Epithelial cell of proximal tubule (primary cell): ENCODE results near the gene DYRK2. TPM values are rescaled to one million over a fixed set of nuclear protein-coding genes. Genes with fewer than 3 reads are reported as not detected.
"Not testable (repeated sequence)": the region's sequence is repeated elsewhere in the genome, so short reads cannot be mapped to it uniquely, and the experiment has no call there.

Experiments used
- DNase-seq: peaks from one replicate; pipeline ENCODE4 v3.0.0-alpha.2; 2011; ENCODE audit warnings: low read depth
- H3K4me3 ChIP-seq: 2 replicates; pipeline ENCODE4 v1.5.1; 2011; ENCODE audit warnings: low read depth, mild to moderate bottlenecking, low read length
- CTCF ChIP-seq: conservative IDR thresholded peaks from 2 replicates; pipeline ENCODE4 v1.5.1; 2012; ENCODE audit warnings: low read depth, mild to moderate bottlenecking, low read length
- total RNA-seq: library from RNA; depleted of rRNA; stranded (reverse); fragments of >200 nt; gene quantifications from 2 replicates; pipeline ENCODE4 v1.2.3, GENCODE V29; 2015

The DYRK2 gene
- total RNA-seq, 1 donor from 2014 or later: 29.6 TPM

DNA sequence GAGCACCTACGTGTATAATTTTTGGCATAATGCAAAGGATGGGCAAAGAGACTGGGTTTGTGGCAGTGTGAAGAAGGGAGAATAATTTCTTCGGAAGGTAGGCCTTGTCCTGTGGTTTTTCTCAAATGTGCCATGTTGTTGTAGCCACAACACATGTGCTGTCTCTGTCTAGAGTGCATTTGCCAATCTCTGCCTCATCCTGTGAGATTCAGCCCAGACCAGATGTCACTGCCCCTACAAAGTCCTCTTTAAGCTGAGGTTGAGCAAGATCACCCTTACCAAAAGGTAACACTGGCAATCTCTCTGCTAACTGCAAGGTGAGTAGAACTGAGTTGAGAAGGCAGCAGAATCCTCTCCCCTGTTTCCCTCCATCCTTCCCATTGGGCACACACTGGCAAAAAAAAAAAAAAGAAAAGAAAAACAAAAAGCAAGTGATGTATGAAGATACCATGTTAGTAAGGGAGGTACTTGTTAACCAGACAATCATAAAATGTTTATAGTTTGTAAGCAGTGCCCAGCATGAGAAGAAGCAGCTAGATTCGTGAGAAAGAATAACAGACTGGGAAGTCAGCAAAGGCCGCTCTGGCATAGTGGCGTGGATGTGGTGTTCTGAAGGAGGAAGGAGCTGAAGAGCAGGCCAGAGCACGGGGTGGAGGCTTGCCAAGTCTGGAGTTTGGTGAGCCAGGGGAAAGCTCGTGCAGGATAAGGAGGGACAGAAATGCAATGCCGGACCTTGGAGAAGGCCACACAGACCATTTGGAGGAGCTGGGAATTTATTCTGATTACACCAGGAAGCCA is 18.9 kb downstream of the DYRK2 start:
- TF ChIP-seq CTCF: no peak
- no peak for DNase-seq
- H3K4me3 ChIP-seq: no peak overlapping the region

- no peak for DNase-seq
- no peak for TF ChIP-seq CTCF
- H3K4me3 ChIP-seq: no peak overlapping the region
Measured at GRCh38 chr12:67669217-67669933, 20.8 kb downstream of the DYRK2 start.

DNA sequence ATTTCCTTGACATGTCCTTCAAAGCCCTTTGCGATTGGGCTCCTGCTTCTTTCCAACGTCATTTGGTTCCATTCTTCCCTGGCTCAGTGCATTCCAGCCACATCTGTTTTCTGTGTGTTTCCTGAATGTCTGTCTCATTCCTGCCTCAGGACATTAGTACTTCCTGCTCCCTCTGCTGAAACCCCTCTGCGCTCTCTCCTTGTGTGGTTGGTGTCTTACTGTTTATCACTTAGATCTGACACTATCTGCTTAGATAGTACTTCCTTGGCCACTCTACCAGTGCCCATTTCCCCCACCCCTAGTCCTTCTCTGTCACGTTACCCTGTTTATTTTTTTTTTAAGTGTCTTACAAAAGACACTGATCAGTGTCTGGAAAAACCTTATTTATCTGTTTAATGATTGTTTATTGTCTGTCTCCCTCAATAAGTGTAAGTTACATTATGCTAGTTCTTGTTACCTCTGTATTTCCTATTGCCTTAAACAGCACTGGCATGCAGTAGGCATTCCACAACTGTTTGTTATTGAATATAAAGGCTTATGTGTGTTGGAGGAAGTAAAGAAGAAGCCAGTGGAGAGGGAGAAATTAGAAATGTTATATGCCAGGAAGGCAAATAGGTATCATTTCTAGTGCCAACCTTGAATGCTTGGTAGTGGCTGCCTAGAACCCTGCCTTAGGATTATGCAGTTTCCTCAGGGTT is 21.5 kb downstream of the DYRK2 start:
- TF ChIP-seq CTCF: no peak
- no peak for DNase-seq
- no peak overlapping the region for H3K4me3 ChIP-seq

GRCh38 chr12:67671419-67671818 is 22.9 kb downstream of the DYRK2 start:
- TF ChIP-seq CTCF: no peak
- no peak for DNase-seq
- H3K4me3 ChIP-seq: no peak overlapping the region

- no peak for TF ChIP-seq CTCF
- DNase-seq: no peak
- H3K4me3 ChIP-seq: no peak overlapping the region
Measured at GRCh38 chr12:67671892-67672291, 23.3 kb downstream of the DYRK2 start.

GRCh38 chr12:67672507-67672906 is 24.0 kb downstream of the DYRK2 start:
- not testable (repeated sequence) for DNase-seq

DNA sequence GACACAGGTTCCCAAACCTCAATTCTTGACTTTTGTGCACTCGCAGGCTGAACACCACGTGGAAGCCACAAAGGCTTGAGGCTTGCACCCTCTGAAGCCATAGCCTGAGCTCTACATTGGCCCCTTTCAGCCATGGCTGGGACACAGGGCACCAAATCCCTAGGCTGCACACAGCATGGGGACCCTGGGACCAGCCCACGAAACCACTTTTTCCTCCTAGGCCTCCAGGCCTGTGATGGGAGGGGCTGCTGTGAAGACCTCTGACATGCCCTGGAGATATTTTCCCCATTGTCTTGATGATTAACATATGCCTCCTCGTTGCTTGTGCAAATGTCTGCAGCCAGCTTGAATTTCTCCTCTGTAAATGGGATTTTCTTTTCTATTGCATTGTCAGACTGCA is 25.0 kb downstream of the DYRK2 start:
- not testable (repeated sequence) for DNase-seq, H3K4me3 ChIP-seq

More at GRCh38 chr12:67672507-67672906, 24.0 kb downstream of the DYRK2 start:
- not testable (repeated sequence) for H3K4me3 ChIP-seq
